ENCODE results near the gene SBK2. TPM values are rescaled to one million over a fixed set of nuclear protein-coding genes. Genes with fewer than 3 reads are reported as not detected.

The SBK2 gene
- total and polyA plus RNA-seq, 9 of the 15 experiments (the other 6 are each of a cell fraction or from before 2014, with no cell fraction given): not detected

- TF ChIP-seq ZNF518B (CRISPR knock-in tag; IDR thresholded peaks at IDR 0.05) (no peak), ZNF785 (CRISPR knock-in tag; IDR thresholded peaks at IDR 0.05) (no peak), GTF2A2 (tag; IDR thresholded peaks at IDR 0.05) (no peak), BRF2 (IDR thresholded peaks at IDR 0.05; ENCODE audit: borderline replicate concordance, insufficient read depth, insufficient read length) (no peak), ZC3H4 (CRISPR knock-in tag; IDR thresholded peaks at IDR 0.05; ENCODE audit: borderline replicate concordance) (no peak), SUPT5H (IDR thresholded peaks at IDR 0.05) (peak; percentile 18; the same call in 1 of the 2 replicates), CREB3 (tag; conservative IDR thresholded peaks at IDR 0.05; ENCODE audit: low read depth) (no peak), MIER1 (IDR thresholded peaks at IDR 0.05; ENCODE audit: low read depth) (no peak), NCOA6 (IDR thresholded peaks at IDR 0.05) (no peak), ZNF740 (CRISPR knock-in tag; IDR thresholded peaks at IDR 0.05) (peak; percentile 80), ZNF740 (tag; IDR thresholded peaks at IDR 0.05) (peak in 1 of 2 experiments; percentile 64; a peak in 1 of 4 replicates), ZNF717 (CRISPR knock-in tag; IDR thresholded peaks at IDR 0.05) (no peak), EGR1 (conservative IDR thresholded peaks at IDR 0.05) (no peak), TCFL5 (CRISPR knock-in tag; conservative IDR thresholded peaks at IDR 0.05) (no peak), ZNF431 (CRISPR knock-in tag; IDR thresholded peaks at IDR 0.05) (no peak), ZBTB17 (CRISPR knock-in tag; IDR thresholded peaks at IDR 0.05) (no peak), ZHX1 (conservative IDR thresholded peaks at IDR 0.05; ENCODE audit: low read length) (no peak)
These were observed 43.8 kb upstream of the SBK2 start, which contains the start of gene ZNF579 (continued) for GRCh38 chr19:55580628-55581144.
